B cell (primary cell): ENCODE measurements around the gene ANKRD23.

ENCODE experiments used
- EZH2 ChIP-seq: IDR thresholded peaks from 2 replicates; pipeline ENCODE4 v1.6.1; 2012; ENCODE audit warnings: borderline replicate concordance, low read depth, mild to moderate bottlenecking, moderate library complexity, low read length; ENCODE audit not compliant: insufficient read depth, poor library complexity, severe bottlenecking
- TF ChIP-seq, protein P1 (sequence below): fragments of 200-600 bp; IDR thresholded peaks from one replicate; pipeline ENCODE4 v1.8.0; 2022; ENCODE audit warnings: antibody characterized with exemption, mild to moderate bottlenecking

DNA sequence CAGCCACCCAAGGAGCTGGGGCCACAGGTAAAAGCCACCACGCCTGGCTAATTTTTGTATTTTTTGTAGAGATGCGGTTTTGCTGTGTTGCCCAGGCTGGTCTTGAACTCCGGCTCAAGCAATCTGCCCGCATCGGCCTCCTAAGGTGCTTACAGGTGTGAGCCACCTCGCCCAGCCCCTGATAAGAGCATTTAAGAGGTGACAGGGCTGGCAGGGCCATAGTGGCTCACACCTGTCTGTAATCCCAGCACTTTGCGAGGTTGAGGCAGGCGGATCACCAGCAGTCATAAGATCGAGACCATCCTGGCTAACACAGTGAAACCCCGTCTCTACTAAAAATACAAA is 36.7 kb downstream of the ANKRD23 start:
- TF ChIP-seq, protein P1, sequence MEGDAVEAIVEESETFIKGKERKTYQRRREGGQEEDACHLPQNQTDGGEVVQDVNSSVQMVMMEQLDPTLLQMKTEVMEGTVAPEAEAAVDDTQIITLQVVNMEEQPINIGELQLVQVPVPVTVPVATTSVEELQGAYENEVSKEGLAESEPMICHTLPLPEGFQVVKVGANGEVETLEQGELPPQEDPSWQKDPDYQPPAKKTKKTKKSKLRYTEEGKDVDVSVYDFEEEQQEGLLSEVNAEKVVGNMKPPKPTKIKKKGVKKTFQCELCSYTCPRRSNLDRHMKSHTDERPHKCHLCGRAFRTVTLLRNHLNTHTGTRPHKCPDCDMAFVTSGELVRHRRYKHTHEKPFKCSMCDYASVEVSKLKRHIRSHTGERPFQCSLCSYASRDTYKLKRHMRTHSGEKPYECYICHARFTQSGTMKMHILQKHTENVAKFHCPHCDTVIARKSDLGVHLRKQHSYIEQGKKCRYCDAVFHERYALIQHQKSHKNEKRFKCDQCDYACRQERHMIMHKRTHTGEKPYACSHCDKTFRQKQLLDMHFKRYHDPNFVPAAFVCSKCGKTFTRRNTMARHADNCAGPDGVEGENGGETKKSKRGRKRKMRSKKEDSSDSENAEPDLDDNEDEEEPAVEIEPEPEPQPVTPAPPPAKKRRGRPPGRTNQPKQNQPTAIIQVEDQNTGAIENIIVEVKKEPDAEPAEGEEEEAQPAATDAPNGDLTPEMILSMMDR: no peak
- TF ChIP-seq EZH2: no peak
